Measurements from ENCODE around the gene IQSEC1. TPM values are rescaled to one million over a fixed set of nuclear protein-coding genes. Genes with fewer than 3 reads are reported as not detected.

Gene IQSEC1
- total RNA-seq, 3 donors from 2014 or later = 19.8 to 42.2 (median 21.9) TPM

DNA sequence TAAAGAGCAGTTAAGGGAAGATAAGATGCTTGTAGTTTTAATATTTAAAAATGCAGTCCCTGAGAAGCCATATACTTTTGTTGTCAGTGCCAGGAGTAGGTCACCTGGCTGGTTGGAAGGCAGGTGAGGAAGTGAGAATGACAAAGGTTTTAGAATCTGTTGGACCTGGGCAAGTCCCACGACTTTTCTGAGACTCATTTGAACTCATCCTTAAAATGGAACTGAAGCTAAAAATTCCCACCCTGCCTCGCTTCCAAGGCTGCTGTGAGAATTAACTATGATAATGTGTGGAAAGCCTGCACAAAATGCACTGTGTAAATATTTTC, 77.1 kb downstream of the IQSEC1 start:
- H3K4me1 ChIP-seq (ENCODE audit: low read depth) = peaks cover 14% of the 10 kb centered on the region
- TF ChIP-seq, protein P1, sequence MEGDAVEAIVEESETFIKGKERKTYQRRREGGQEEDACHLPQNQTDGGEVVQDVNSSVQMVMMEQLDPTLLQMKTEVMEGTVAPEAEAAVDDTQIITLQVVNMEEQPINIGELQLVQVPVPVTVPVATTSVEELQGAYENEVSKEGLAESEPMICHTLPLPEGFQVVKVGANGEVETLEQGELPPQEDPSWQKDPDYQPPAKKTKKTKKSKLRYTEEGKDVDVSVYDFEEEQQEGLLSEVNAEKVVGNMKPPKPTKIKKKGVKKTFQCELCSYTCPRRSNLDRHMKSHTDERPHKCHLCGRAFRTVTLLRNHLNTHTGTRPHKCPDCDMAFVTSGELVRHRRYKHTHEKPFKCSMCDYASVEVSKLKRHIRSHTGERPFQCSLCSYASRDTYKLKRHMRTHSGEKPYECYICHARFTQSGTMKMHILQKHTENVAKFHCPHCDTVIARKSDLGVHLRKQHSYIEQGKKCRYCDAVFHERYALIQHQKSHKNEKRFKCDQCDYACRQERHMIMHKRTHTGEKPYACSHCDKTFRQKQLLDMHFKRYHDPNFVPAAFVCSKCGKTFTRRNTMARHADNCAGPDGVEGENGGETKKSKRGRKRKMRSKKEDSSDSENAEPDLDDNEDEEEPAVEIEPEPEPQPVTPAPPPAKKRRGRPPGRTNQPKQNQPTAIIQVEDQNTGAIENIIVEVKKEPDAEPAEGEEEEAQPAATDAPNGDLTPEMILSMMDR (IDR thresholded peaks at IDR 0.05) = no peak
- DNase-seq (no peak), ATAC-seq (no peak)
- no peaks in the 10 kb centered on the region for H3K9me3 ChIP-seq
- intact Hi-C loops (cut with DNase I, micrococcal nuclease) = no loop called here
- no peaks in the 10 kb centered on the region for H3K36me3 ChIP-seq (ENCODE audit: low read depth)
- no peak overlapping the region for H3K4me3 ChIP-seq

DNA sequence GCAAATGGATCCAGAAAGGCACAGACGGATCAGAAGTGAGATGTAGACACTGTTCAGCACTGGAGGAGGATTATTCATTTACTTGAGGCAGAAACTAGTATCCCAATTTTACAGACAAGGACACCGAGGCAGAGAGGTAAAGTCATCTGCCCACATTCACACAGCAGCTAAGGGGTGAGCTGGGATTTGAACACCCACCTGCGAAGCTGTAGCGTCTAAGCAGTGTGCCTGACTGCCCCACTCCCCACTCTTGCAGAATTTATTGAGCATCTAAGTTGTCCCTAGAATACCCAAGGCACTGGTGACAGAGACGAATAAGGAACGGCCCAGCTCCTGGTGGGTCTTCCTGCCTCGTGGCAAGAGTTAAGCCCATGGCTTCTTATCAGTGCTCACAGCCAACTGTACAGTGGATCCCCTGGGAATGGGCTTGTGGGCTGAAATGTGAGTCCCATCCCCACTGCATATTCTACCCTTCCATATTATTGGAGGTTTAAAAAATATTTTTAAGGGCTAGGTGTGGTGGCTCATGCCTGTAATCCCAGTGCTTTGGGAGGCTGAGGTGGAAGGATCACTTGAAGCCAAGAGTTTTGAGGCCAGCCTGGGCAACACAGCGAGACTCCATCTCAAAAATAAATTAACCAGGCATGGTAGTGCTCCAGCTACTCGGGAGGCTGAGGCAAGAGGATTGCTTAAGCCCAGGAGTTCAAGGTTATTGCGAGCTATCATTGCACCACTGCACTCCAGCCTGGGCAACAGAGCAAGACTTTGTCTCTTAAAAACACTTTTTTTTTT, 77.6 kb downstream of the IQSEC1 start:
- peaks cover 14% of the 10 kb centered on the region for H3K4me1 ChIP-seq (ENCODE audit: low read depth)
- intact Hi-C loops (cut with DNase I, micrococcal nuclease) = no loop called here
- DNase-seq (no peak), ATAC-seq (no peak)
- H3K36me3 ChIP-seq (ENCODE audit: low read depth) = no peaks in the 10 kb centered on the region
- TF ChIP-seq, protein P1 (IDR thresholded peaks at IDR 0.05) = no peak
- no peak overlapping the region for H3K4me3 ChIP-seq
- H3K9me3 ChIP-seq = no peaks in the 10 kb centered on the region

DNA sequence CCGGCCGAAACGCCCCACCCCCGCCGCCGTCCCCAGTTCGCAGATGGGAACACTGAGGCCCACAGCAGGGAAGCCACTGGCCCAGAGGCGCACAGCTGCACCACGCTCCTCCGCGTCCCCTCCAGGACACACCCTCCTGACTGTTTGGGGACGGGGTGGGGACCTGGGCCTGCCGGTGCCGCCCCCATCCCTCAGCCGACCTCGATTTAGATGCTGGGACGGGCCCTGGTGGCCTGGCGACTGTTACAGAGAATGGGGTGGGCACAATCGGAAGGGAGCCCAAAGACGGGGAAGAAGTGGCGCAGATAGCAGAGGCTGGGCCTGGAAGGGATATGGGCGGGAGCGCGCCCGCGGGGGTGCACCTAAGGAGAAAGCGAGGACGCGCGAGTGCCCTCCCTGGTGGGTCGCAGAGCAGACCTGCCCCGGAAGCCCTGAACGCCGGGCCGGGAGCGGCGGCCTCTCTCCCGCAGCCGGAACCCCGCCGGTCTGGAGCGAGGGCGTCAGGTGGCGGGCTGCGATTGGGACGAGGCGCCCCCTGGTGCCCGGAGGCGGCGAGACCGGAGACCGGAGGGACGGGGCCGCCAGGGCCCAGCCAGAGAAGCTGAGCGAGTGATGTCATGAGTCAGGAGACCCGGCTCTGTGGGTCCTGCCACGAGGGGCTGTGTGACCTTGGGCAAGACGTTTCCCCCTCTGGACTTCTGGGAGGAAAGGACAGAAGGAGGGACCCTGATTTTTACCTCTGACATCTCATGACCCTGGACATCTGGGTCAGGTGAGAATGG, 78.4 kb downstream of the IQSEC1 start:
- peak; percentile 92 to 95 (median 94) for DNase-seq
- Histone ChIP-seq H3K4me3 (peak overlapping the region; percentile 54), H3K9me3 (no peaks in the 10 kb centered on the region), H3K4me1 (ENCODE audit: low read depth) (peaks cover 14% of the 10 kb centered on the region), H3K36me3 (ENCODE audit: low read depth) (no peaks in the 10 kb centered on the region)
- TF ChIP-seq, protein P1 (IDR thresholded peaks at IDR 0.05) = peak; percentile 93
- intact Hi-C loops (cut with DNase I, micrococcal nuclease) = no loop called here
- peak; percentile 85 for ATAC-seq

DNA sequence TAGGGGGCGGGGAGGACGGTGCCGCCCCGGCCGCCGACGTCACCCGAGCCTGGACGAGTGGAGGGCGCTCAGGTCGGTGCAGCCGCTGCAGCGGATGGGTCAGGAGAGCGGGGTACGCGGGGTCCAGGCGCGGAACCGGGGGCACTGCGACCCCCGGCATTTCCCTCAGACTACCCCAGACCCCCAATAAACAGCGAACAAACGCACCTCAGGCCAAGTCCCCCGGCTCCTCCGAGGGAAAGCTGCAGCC, 78.9 kb downstream of the IQSEC1 start:
- Histone ChIP-seq H3K4me3 (peak overlapping the region; percentile 54), H3K9me3 (no peaks in the 10 kb centered on the region), H3K4me1 (ENCODE audit: low read depth) (peaks cover 14% of the 10 kb centered on the region), H3K36me3 (ENCODE audit: low read depth) (no peaks in the 10 kb centered on the region)
- TF ChIP-seq, protein P1 (IDR thresholded peaks at IDR 0.05) = no peak
- intact Hi-C loops (cut with DNase I, micrococcal nuclease) = no loop called here
- ATAC-seq (peak; percentile 55), DNase-seq (peak in 2 of 3 donors; percentile 71 to 82)

DNA sequence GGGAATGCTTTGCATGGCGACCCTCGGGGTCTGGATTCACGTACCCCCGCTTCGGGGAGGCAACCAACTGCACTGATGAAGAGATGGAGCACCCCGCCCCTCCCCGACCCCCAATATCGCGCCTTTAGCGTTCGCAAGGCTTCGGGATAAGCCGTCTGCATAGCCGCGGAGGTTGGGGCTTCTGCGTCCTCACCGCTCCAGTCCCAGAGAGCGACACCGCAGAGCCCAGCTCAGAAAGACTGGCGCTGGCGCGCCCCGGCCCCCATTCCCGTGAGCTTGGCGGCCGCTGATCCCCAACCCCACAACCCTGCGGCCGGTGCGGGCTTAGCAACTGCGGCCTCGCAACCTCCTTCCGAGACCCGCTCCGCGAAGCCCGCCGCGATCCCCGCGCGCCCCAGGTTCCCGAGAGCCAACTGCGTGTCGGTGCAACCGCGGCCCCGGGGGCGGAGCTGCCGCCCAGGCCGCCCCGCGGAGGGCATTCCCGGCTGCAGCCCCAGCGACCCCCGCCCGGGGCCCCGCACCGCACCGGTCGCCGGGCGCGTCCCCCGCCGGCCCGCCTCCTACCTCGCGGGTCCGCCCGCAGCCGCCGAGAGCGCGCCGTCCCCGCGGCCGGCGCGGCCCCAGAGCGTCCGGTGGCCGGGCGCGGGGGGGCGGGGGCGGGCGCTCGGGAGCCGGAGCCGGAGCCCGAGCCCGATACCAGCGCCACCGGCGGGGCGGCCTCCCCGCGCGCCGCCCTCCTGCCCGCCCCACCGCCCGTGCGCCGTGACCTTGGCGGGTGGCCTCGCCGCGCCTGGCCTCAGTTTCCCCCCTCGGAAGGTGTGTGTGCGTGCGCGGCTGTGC, 79.5 kb downstream of the IQSEC1 start:
- intact Hi-C loops (cut with DNase I, micrococcal nuclease) = no loop called here

More for the DNA sequence above, 79.5 kb downstream of the IQSEC1 start:
- TF ChIP-seq, protein P1 (IDR thresholded peaks at IDR 0.05) = no peak
- Histone ChIP-seq H3K36me3 (ENCODE audit: low read depth) (no peaks in the 10 kb centered on the region), H3K4me3 (peak overlapping the region; percentile 54), H3K9me3 (no peaks in the 10 kb centered on the region), H3K4me1 (ENCODE audit: low read depth) (peaks cover 9% of the 10 kb centered on the region)
- DNase-seq (peak in 1 of 3 donors; percentile 68), ATAC-seq (peak; percentile 15)
